ENCODE results near the gene AHDC1. TPM values are rescaled to one million over a fixed set of nuclear protein-coding genes. Genes with fewer than 3 reads are reported as not detected.

Gene AHDC1
- total and polyA plus RNA-seq, 9 donors: 11.2 to 159 (median 82.1) TPM

DNA sequence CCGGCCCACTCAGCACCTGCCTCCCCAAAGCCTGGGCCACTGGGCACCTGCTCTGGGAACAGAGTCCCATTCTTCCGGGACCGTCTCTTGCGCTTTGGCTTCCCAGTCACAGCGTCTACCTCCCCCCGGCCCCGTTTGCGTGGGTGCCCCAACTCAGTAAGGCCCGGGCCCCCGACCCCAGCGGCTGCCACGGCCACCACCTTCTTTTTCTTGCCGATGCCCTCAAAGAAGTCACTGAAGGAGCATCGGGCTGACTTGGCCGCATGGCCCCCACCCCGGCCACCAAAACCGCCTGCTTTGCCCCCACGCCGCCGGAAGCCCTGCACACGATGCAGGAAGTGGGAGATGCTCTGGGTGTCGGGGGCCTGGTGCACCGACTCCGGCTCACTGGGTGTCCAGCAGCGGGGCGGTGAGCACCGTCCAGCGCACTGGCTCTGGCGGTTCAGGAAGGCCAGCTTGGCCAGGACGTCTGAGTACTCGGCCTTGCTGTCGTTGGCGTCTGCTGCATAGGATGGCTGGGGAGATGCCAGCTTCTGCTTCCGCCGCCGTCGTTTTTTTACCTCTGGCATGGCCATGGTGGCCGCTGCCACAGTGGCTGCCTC lies 54.0 kb downstream of the AHDC1 start:
- intact Hi-C loops (cut with DNase I): no loop called here
- H3K27ac ChIP-seq: no peak overlapping the region

DNA sequence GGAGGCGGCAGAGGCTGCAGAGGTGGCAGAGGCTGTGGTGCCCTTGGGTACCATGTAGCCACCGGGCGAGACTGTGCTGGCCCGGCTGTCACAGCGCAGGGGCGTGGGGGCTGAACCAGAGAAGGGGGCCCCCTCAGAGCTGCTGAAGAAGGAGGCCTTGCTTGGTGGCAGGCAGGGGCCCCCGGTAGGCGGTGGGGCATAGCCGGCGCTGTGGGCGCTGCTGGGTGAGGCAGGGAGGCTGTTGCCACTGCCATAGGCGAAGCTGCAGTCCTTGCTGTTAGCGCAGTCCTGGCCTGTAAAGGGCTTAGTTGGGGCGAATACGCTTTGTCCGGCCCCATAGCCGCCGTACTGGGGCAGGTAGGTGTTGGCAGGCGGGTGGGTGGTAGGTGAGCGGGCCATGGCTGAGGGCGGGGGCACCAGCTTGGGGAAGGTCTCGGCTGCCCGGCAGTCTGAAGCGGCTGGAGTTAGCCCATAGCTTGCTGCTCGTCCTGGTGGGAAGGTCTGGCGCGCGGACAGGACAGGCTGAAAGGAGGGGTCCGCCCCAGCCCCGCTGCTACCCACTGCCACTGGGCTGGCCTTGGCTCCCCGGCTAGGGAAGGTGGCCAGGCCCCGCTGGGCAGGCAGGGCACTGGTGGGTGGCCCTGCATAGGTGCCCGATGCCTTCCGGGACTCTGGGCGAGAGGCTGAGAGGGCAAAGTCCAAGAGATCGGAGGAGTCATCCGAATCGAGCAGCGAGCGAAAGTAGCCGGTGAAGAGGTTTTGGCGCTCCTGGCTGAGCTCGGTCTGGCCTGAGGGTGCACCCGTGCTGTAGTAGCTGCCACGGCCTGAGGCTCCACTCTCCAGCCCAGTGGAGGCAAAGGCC lies 54.9 kb downstream of the AHDC1 start:
- intact Hi-C loops (cut with DNase I): no loop called here
- peaks cover 7% of the 10 kb centered on the region for H3K4me1 ChIP-seq (ENCODE audit: insufficient read depth)
- no peaks in the 10 kb centered on the region for H3K27me3 ChIP-seq
- no peak overlapping the region for H3K4me3 ChIP-seq
- 88 to 90% (median 89%) methylated on average over 45 of the region's 45 CpGs for WGBS, 3 donors
- DNase-seq: peak in 2 of 5 donors; percentile 25 to 31
- H3K27ac ChIP-seq: no peak overlapping the region
- H3K9me3 ChIP-seq: no peaks in the 10 kb centered on the region
- TF ChIP-seq, protein P1, sequence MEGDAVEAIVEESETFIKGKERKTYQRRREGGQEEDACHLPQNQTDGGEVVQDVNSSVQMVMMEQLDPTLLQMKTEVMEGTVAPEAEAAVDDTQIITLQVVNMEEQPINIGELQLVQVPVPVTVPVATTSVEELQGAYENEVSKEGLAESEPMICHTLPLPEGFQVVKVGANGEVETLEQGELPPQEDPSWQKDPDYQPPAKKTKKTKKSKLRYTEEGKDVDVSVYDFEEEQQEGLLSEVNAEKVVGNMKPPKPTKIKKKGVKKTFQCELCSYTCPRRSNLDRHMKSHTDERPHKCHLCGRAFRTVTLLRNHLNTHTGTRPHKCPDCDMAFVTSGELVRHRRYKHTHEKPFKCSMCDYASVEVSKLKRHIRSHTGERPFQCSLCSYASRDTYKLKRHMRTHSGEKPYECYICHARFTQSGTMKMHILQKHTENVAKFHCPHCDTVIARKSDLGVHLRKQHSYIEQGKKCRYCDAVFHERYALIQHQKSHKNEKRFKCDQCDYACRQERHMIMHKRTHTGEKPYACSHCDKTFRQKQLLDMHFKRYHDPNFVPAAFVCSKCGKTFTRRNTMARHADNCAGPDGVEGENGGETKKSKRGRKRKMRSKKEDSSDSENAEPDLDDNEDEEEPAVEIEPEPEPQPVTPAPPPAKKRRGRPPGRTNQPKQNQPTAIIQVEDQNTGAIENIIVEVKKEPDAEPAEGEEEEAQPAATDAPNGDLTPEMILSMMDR (IDR thresholded peaks at IDR 0.05): no peak
- TF ChIP-seq EP300 (IDR thresholded peaks at IDR 0.05) (no peak), POLR2A (IDR thresholded peaks at IDR 0.05) (no peak)
- H3K36me3 ChIP-seq: no peaks in the 10 kb centered on the region

More for the DNA sequence above, 54.0 kb downstream of the AHDC1 start:
- Histone ChIP-seq H3K9me3 (no peaks in the 10 kb centered on the region), H3K4me3 (no peak overlapping the region), H3K36me3 (no peaks in the 10 kb centered on the region), H3K27me3 (no peaks in the 10 kb centered on the region), H3K4me1 (ENCODE audit: insufficient read depth) (peaks cover 6% of the 10 kb centered on the region)
- DNase-seq: peak in 2 of 5 donors; percentile 30 to 36
- TF ChIP-seq, protein P1 (IDR thresholded peaks at IDR 0.05): no peak
- TF ChIP-seq EP300 (IDR thresholded peaks at IDR 0.05) (no peak), POLR2A (IDR thresholded peaks at IDR 0.05) (no peak)
- WGBS, 3 donors: 87 to 90% (median 87%) methylated on average over 31 to 38 of the region's 38 CpGs

DNA sequence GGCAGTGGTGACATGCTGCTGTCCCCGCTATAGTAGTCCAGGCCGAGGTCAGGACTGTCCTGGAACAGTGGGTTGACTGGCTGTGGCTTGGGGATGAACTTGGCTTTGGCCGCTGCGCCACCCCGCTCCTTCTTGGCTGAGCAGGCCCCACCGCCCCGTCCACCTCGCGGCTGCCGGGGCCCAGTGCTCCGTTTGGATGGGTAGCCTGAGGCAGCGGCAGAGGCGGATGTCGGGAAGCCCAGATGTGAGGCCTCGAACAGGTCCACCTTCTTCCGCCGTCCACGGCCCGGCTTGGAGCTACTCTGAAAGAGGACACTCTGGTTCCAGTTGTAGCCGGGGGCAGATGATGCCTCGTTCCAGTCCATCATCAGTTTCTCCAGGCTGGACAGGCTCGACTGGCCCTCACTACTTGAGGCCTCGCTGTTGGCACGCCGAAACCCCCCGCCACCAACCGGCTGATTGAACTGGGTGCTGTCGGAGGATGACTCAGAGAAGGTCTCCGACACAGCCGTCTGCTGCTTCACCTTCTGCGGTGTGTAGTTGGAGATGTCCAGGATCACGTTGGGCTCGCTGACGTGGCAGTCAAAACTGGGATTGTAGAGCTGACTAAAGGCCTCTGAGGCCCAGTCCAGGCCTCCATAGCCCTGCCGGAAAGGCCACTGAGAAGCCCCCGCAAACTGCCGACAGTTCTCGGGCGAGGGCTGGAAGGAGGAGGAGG lies 55.6 kb downstream of the AHDC1 start:
- TF ChIP-seq, protein P1 (IDR thresholded peaks at IDR 0.05): no peak
- TF ChIP-seq POLR2A (IDR thresholded peaks at IDR 0.05): no peak
- no peak for TF ChIP-seq EP300 (IDR thresholded peaks at IDR 0.05)
- intact Hi-C loops (cut with DNase I): no loop called here
- Histone ChIP-seq H3K4me3 (no peak overlapping the region), H3K4me1 (ENCODE audit: insufficient read depth) (peaks cover 8% of the 10 kb centered on the region), H3K27ac (no peak overlapping the region), H3K27me3 (no peaks in the 10 kb centered on the region), H3K36me3 (no peaks in the 10 kb centered on the region), H3K9me3 (no peaks in the 10 kb centered on the region)
- 81 to 86% (median 82%) methylated on average over 39 of the region's 39 CpGs for WGBS, 3 donors
- DNase-seq: peak in 2 of 5 donors; percentile 28 to 31

All from ovary (tissue), 9 donors.